Adrenal gland (tissue), 12 donors: ENCODE measurements around the gene LIN52. TPM values are rescaled to one million over a fixed set of nuclear protein-coding genes. Genes with fewer than 3 reads are reported as not detected.

ENCODE experiments used
- DNase-seq, 7 donors: peaks; one replicate each; pipeline ENCODE4 v3.0.0-alpha.2; 2019 to 2020
- H3K27ac ChIP-seq, 5 donors: fragments of 200-600 bp; sonication (generic) in 4 of 5; 1 replicate in 3 of 5; 2 replicates in 2 of 5; pipeline versions ENCODE4 v1.5.1 to v1.8.0; 2016 to 2020; ENCODE audit warnings: mild to moderate bottlenecking in 1 of 5
- H3K27me3 ChIP-seq: fragments of 200-600 bp; 2 replicates; pipeline ENCODE4 v1.8.0; 2021
- H3K36me3 ChIP-seq, 2 donors: fragments of 200-600 bp; replicated peaks in 1 of 2; 1 replicate in 1 of 2; 2 replicates in 1 of 2; pipeline versions ENCODE4 v1.5.1 to v1.8.0; 2018 to 2022
- H3K4me1 ChIP-seq, 2 donors: fragments of 200-600 bp; replicated peaks in 1 of 2; 1 replicate in 1 of 2; 2 replicates in 1 of 2; pipeline versions ENCODE4 v1.5.1 to v1.8.0; 2018 to 2021
- H3K4me3 ChIP-seq, 4 donors: fragments of 200-600 bp; sonication (generic) in 3 of 4; one replicate each; pipeline ENCODE4 v1.5.1; 2016 to 2018
- H3K9me3 ChIP-seq, 3 donors: fragments of 200-600 bp; sonication (generic) in 1 of 3; replicated peaks in 1 of 3; 1 replicate in 2 of 3; 2 replicates in 1 of 3; pipeline versions ENCODE4 v1.5.1 to v1.8.0; 2016 to 2021
- CTCF ChIP-seq, 6 experiments: fragments of 450-650 bp in 4 of 6; fragments of 200-600 bp in 2 of 6; sonication (generic) in 1 of 6; IDR thresholded peaks; 1 replicate in 5 of 6; 2 replicates in 1 of 6; pipeline versions ENCODE4 v1.5.1 to v1.8.0; 2016 to 2021; ENCODE audit warnings: antibody characterized with exemption in 6 of 6, mild to moderate bottlenecking in 2 of 6, moderate library complexity in 1 of 6
- POLR2A ChIP-seq, 2 donors: fragments of 450-650 bp; IDR thresholded peaks; one replicate each; pipeline ENCODE4 v1.6.1; 2017; ENCODE audit warnings: antibody characterized with exemption in 2 of 2, mild to moderate bottlenecking in 2 of 2, moderate library complexity in 1 of 2
- WGBS, 4 donors: extraction: QIAGEN DNeasy Blood & Tissue Kit in 2 of 4; methylation state at CpG; one replicate each; pipeline versions ENCODE4 v1.1.5 to v1.1.7; 2013 to 2017; 5-methylcytosine and 5-hydroxymethylcytosine counted together
- intact Hi-C, 2 donors: fragments of 100-400 bp; cut with DNase I; formaldehyde crosslinking; loops; one replicate each; pipeline versions ENCODE4 v1.14.1 to v1.15.0; 2022 to 2023
- polyA plus RNA-seq, 3 donors: library from polyadenylated mRNA; stranded (reverse); fragments of 200-250 nt in 2 of 3; fragments of 350-450 nt in 1 of 3; fragmentation: Illumina TruSeq in 1 of 3; extraction: RNeasy Lipid Tissue Mini Kit (QIAGEN cat#74804) in 1 of 3; gene quantifications; one replicate each; pipeline ENCODE4 v1.2.3, GENCODE V29; 2013 to 2014
- total RNA-seq, 9 donors: library from RNA; depleted of rRNA in 4 of 9; stranded (reverse); fragments of >200 nt in 4 of 9; fragments of 120-200 nt in 1 of 9; fragmentation: NEBNext Ultra II Directional in 1 of 9; extraction: Animal tissue kit (Norgen Biotek cat#: 25700) in 1 of 9; gene quantifications; one replicate each; pipeline versions ENCODE4 v1.1.0 to v1.2.4, GENCODE V29; 2013 to 2023
- donor health status: healthy with polysubstance abuse.
- donor health status: Bipolar disorder and iron deficiency.
- donor health status: DM: yes; HTN: yes; CAD: no.
- donor health status: DM: no; HTN: no; CAD: no.
- donor health status: DM: no; HTN: no; CAD: no.
- donor health status: DM: yes; HTN: yes; CAD: no.

LIN52 gene
- total and polyA plus RNA-seq, 12 donors: 4.6 to 14.3 (median 8.0) TPM

GRCh38 chr14:74126315-74127013 is 41.7 kb downstream of the LIN52 start:
- 97 to 100% (median 99%) methylated on average over 1 of the region's 1 CpG for WGBS, 4 donors
- Histone ChIP-seq H3K4me3 (no peak overlapping the region), H3K9me3 (no peaks in the 10 kb centered on the region), H3K4me1 (no peaks in the 10 kb centered on the region), H3K36me3 (no peaks in the 10 kb centered on the region), H3K27me3 (no peaks in the 10 kb centered on the region), H3K27ac (no peak overlapping the region)
- DNase-seq: no peak
- intact Hi-C loops: no loop called here
- TF ChIP-seq POLR2A (IDR thresholded peaks at IDR 0.05) (no peak), CTCF (IDR thresholded peaks at IDR 0.05) (no peak)

- 92 to 100% (median 97%) methylated on average over 1 of the region's 1 CpG for WGBS, 4 donors
Measured at GRCh38 chr14:74127634-74128033, 42.9 kb downstream of the LIN52 start.

GRCh38 chr14:74133833-74134481 is 49.2 kb downstream of the LIN52 start:
- 76 to 83% (median 78%) methylated on average over 3 of the region's 3 CpGs for WGBS, 4 donors

More at GRCh38 chr14:74127634-74128033, 42.9 kb downstream of the LIN52 start:
- no peaks in the 10 kb centered on the region for H3K36me3 ChIP-seq
- intact Hi-C loops: no loop called here
- no peak overlapping the region for H3K4me3 ChIP-seq
- DNase-seq: no peak
- no peaks in the 10 kb centered on the region for H3K4me1 ChIP-seq
- H3K9me3 ChIP-seq: no peaks in the 10 kb centered on the region
- no peak for TF ChIP-seq CTCF (IDR thresholded peaks at IDR 0.05)
- TF ChIP-seq POLR2A (IDR thresholded peaks at IDR 0.05): no peak
- H3K27ac ChIP-seq: no peak overlapping the region
- no peaks in the 10 kb centered on the region for H3K27me3 ChIP-seq

GRCh38 chr14:74134484-74134883 is 49.7 kb downstream of the LIN52 start:
- intact Hi-C loops: no loop called here
- no peak overlapping the region for H3K27ac ChIP-seq
- no peak for DNase-seq

More at GRCh38 chr14:74133833-74134481, 49.2 kb downstream of the LIN52 start:
- no peak for DNase-seq
- no peaks in the 10 kb centered on the region for H3K27me3 ChIP-seq
- H3K4me1 ChIP-seq: peaks cover 0 to 5% of the 10 kb centered on the region in 2 donors
- no peak overlapping the region for H3K4me3 ChIP-seq
- no peaks in the 10 kb centered on the region for H3K36me3 ChIP-seq
- intact Hi-C loops: no loop called here
- H3K9me3 ChIP-seq: no peaks in the 10 kb centered on the region
- no peak overlapping the region for H3K27ac ChIP-seq
- TF ChIP-seq POLR2A (IDR thresholded peaks at IDR 0.05) (no peak), CTCF (IDR thresholded peaks at IDR 0.05) (no peak)

More at GRCh38 chr14:74134484-74134883, 49.7 kb downstream of the LIN52 start:
- no peak for TF ChIP-seq CTCF (IDR thresholded peaks at IDR 0.05)
- no peak for TF ChIP-seq POLR2A (IDR thresholded peaks at IDR 0.05)
- H3K9me3 ChIP-seq: no peaks in the 10 kb centered on the region
- H3K36me3 ChIP-seq: no peaks in the 10 kb centered on the region
- H3K4me3 ChIP-seq: no peak overlapping the region
- peaks cover 0 to 5% of the 10 kb centered on the region in 2 donors for H3K4me1 ChIP-seq
- H3K27me3 ChIP-seq: no peaks in the 10 kb centered on the region
